ENCODE results near the gene RFC4. TPM values are rescaled to one million over a fixed set of nuclear protein-coding genes. Genes with fewer than 3 reads are reported as not detected.

The RFC4 gene
- total and polyA plus RNA-seq, 2 of the 13 experiments (the other 11 are each of a cell fraction or from before 2014, with no cell fraction given): 18.5 to 103 TPM

- TF ChIP-seq DMAP1 (CRISPR knock-in tag; IDR thresholded peaks at IDR 0.05) (peak; percentile 54; the same call in 1 of the 2 replicates), FLYWCH1 (CRISPR knock-in tag; IDR thresholded peaks at IDR 0.05) (no peak), ZMYM2 (CRISPR knock-in tag; IDR thresholded peaks at IDR 0.05) (no peak), SP1 (IDR thresholded peaks at IDR 0.05) (no peak), SP1 (CRISPR knock-in tag; IDR thresholded peaks at IDR 0.05) (no peak), ZNF101 (CRISPR knock-in tag; IDR thresholded peaks at IDR 0.05; ENCODE audit: borderline replicate concordance, low read depth) (no peak)
Measured at GRCh38 chr3:186783731-186784515, 22.4 kb downstream of the RFC4 start (continued).

GRCh38 chr3:186783058-186783730 is 23.1 kb downstream of the RFC4 start, which contains the start of gene EIF4A2:
TSS of gene EIF4A2 (plus strand) at chr3:186783577. CDS start at chr3:186783611, 34 bp downstream.
- peak within 1 kb of the TSS; percentile 91 to 98 (median 95) for H3K4me3 ChIP-seq (replicated peaks in 1 of 3; ENCODE audit: insufficient read depth in 1 of 3, low read depth in 2 of 3, low read length in 3 of 3)
- H3K9ac ChIP-seq (ENCODE audit: insufficient read depth, low read depth, low read length): peak within 1 kb of the TSS; percentile 100
- under 1% methylated on average over 30 of the region's 60 CpGs for WGBS (ENCODE audit: low lambda C conversion rate)
- peak within 1 kb of the TSS; percentile 98 for H2AFZ ChIP-seq (ENCODE audit: low read length)
- no TSS peak for BruUV-seq (replicated peaks)
- H4K20me1 ChIP-seq (ENCODE audit: insufficient read depth, low read length): peaks cover 48% of the 10 kb centered on the region
- POLR2A ChIA-PET: interaction anchor here (0.7 to 3.6 kb wide), 33 partner anchors 13 to 258 kb away, joined by 3 to 26 read pairs (median 5); partner anchors contain the start of genes DNAJB11, KNG1 and RFC4
- peak within 1 kb of the TSS; percentile 99 for H3K27ac ChIP-seq (ENCODE audit: extremely low read length, insufficient read depth, low read length)
- peaks cover 35% of the 10 kb centered on the region for H3K79me2 ChIP-seq (ENCODE audit: insufficient read depth, low read length)
- intact Hi-C loops (cut with micrococcal nuclease; ENCODE audit: unreplicated experiment): no loop called here
- H3K9me3 ChIP-seq (ENCODE audit: low read length): no peaks in the 10 kb centered on the region
- CTCF ChIA-PET (ENCODE audit: low intra/inter-chr PET ratio, low total read pairs): no interaction called here
- peaks cover 10 to 41% of the 10 kb centered on the region in 2 experiments for H3K36me3 ChIP-seq (replicated peaks in 1 of 2; ENCODE audit: control insufficient read depth in 1 of 2, insufficient read depth in 2 of 2, low read length in 2 of 2)
- FAIRE-seq: no peak
- in situ Hi-C loops (cut with HindIII; ENCODE audit: extremely low pct_ligation_motif_present, low pct_unique_long_range_greater_than_20kb): no loop called here
- no peaks in the 10 kb centered on the region; a peak in 1 of 5 replicates for H3K27me3 ChIP-seq (ENCODE audit: control insufficient read depth in 1 of 2, insufficient read depth in 2 of 2, low read length in 2 of 2)
- peak; percentile 78 for ATAC-seq
- peaks cover 54% of the 10 kb centered on the region for H3K4me1 ChIP-seq (ENCODE audit: insufficient read depth, low read length)
- peak; percentile 78 for DNase-seq (ENCODE audit: low spot score)
- H3K4me2 ChIP-seq (ENCODE audit: low read depth, low read length): peak within 1 kb of the TSS; percentile 82
- no peak; the same call in 1 of the 2 replicates for TF ChIP-seq ZNF234 (CRISPR knock-in tag; conservative IDR thresholded peaks at IDR 0.05)
- TF ChIP-seq NFKBIZ (CRISPR knock-in tag; IDR thresholded peaks at IDR 0.05): no peak
- TF ChIP-seq HIVEP1 (CRISPR knock-in tag; IDR thresholded peaks at IDR 0.05): peak; percentile 74
- TF ChIP-seq PAX8 (CRISPR knock-in tag; IDR thresholded peaks at IDR 0.05; ENCODE audit: borderline replicate concordance): no peak
- TF ChIP-seq ZNF549 (CRISPR knock-in tag; IDR thresholded peaks at IDR 0.05): no peak
- no peak for TF ChIP-seq SSRP1 (CRISPR knock-in tag; IDR thresholded peaks at IDR 0.05)
- TF ChIP-seq ZNF792 (CRISPR knock-in tag; IDR thresholded peaks at IDR 0.05): peak; percentile 69; the same call in 1 of the 2 replicates
- TF ChIP-seq XBP1 (CRISPR knock-in tag; IDR thresholded peaks at IDR 0.05): 0 out of 2 replicates have a peak, but pooled peaks have one; percentile 5
- peak; percentile 59 for TF ChIP-seq HNRNPL (IDR thresholded peaks at IDR 0.05; ENCODE audit: low read depth, low read length)
- peak; percentile 73 for TF ChIP-seq MAX (IDR thresholded peaks at IDR 0.05)
- no peak for TF ChIP-seq ZMYM3 (CRISPR knock-in tag; IDR thresholded peaks at IDR 0.05)
- peak; percentile 84 for TF ChIP-seq DMAP1 (CRISPR knock-in tag; IDR thresholded peaks at IDR 0.05)
- TF ChIP-seq MYPOP (CRISPR knock-in tag; IDR thresholded peaks at IDR 0.05): peak; percentile 81
- peak; percentile 27; the same call in 1 of the 2 replicates for TF ChIP-seq CBFB (CRISPR knock-in tag; IDR thresholded peaks at IDR 0.05)
- peak; percentile 80 for TF ChIP-seq ZNF414 (CRISPR knock-in tag; IDR thresholded peaks at IDR 0.05)
- no peak for TF ChIP-seq HINFP (CRISPR knock-in tag; IDR thresholded peaks at IDR 0.05; ENCODE audit: low read depth)

Data from HepG2 (cell line).